Measurements from ENCODE around the gene HSFX4. TPM values are rescaled to one million over a fixed set of nuclear protein-coding genes. Genes with fewer than 3 reads are reported as not detected.

The HSFX4 gene
- total and polyA plus RNA-seq, 2 of the 13 experiments (the other 11 are each of a cell fraction or from before 2014, with no cell fraction given): not detected

GRCh38 chrX:149903889-149904748 lies 25.3 kb upstream of the HSFX4 start:
- intact Hi-C loops (cut with micrococcal nuclease; ENCODE audit: unreplicated experiment) (no loop called here), in situ Hi-C loops (cut with HindIII; ENCODE audit: extremely low pct_ligation_motif_present, low pct_unique_long_range_greater_than_20kb) (no loop called here)
- Histone ChIP-seq H2AFZ (ENCODE audit: low read length) (peak overlapping the region; percentile 83), H3K27me3 (ENCODE audit: control insufficient read depth in 1 of 2, insufficient read depth in 2 of 2, low read length in 2 of 2) (no peaks in the 10 kb centered on the region), H3K4me1 (ENCODE audit: insufficient read depth, low read length) (no peaks in the 10 kb centered on the region), H3K4me3 (replicated peaks in 1 of 3; ENCODE audit: insufficient read depth in 1 of 3, low read depth in 2 of 3, low read length in 3 of 3) (peak overlapping the region; percentile 38 to 49 (median 40); a peak in 4 of 6 replicates), H3K27ac (ENCODE audit: extremely low read length, insufficient read depth, low read length) (peak overlapping the region; percentile 22), H3K4me2 (ENCODE audit: low read depth, low read length) (peak overlapping the region; percentile 77), H3K36me3 (replicated peaks in 1 of 2; ENCODE audit: control insufficient read depth in 1 of 2, insufficient read depth in 2 of 2, low read length in 2 of 2) (no peaks in the 10 kb centered on the region), H3K9ac (ENCODE audit: insufficient read depth, low read depth, low read length) (peak overlapping the region; percentile 46; the same call in 1 of the 2 replicates), H4K20me1 (ENCODE audit: insufficient read depth, low read length) (no peaks in the 10 kb centered on the region), H3K9me3 (ENCODE audit: low read length) (no peaks in the 10 kb centered on the region), H3K79me2 (ENCODE audit: insufficient read depth, low read length) (no peaks in the 10 kb centered on the region)
- FAIRE-seq (no peak), ATAC-seq (peak; percentile 88), DNase-seq (ENCODE audit: low spot score) (peak; percentile 3)
- 0% methylated on average over 5 of the region's 6 CpGs for WGBS (ENCODE audit: low lambda C conversion rate)
- no TSS peak for BruUV-seq (replicated peaks)
- no peak for TF ChIP-seq ZFP1 (CRISPR knock-in tag; IDR thresholded peaks at IDR 0.05)
- TF ChIP-seq CTCF (CRISPR knock-in tag; IDR thresholded peaks at IDR 0.05): 0 out of 2 replicates have a peak, but pooled peaks have one; percentile 8
- TF ChIP-seq PAXIP1 (CRISPR knock-in tag; conservative IDR thresholded peaks at IDR 0.05): 0 out of 2 replicates have a peak, but pooled peaks have one; percentile 11
- no peak for TF ChIP-seq ZSCAN25 (CRISPR knock-in tag; IDR thresholded peaks at IDR 0.05)
- TF ChIP-seq SMC3 (IDR thresholded peaks at IDR 0.05; ENCODE audit: low read length): no peak
- ChIA-PET CTCF (ENCODE audit: low intra/inter-chr PET ratio, low total read pairs) (no interaction called here), POLR2A (no interaction called here)

Measured in HepG2 (cell line).